ENCODE measurements around the gene PCDHGA10.
"Not testable (repeated sequence)": the region's sequence is repeated elsewhere in the genome, so short reads cannot be mapped to it uniquely, and the experiment has no call there.

Gene PCDHGA10

GRCh38 chr5:141409598-141410306 lies 3.0 kb upstream of the PCDHGA10 start:
- Histone ChIP-seq H3K27ac (ENCODE audit: low read depth, low read length) (no peak overlapping the region), H2AK5ac (ENCODE audit: low read length) (no peak overlapping the region), H2AFZ (ENCODE audit: insufficient read depth, low read length, poor library complexity) (no peak overlapping the region), H3K79me2 (ENCODE audit: control insufficient read depth, insufficient read depth, low read length, poor library complexity) (no peaks in the 10 kb centered on the region), H4K12ac (ENCODE audit: low read depth, low read length) (no peak overlapping the region), H3K4me2 (ENCODE audit: low read length) (no peak overlapping the region), H2BK12ac (ENCODE audit: low read length) (no peak overlapping the region), H3K4me1 (ENCODE audit: control insufficient read depth in 1 of 2, insufficient read depth in 2 of 2, low read length in 2 of 2) (peaks cover 3 to 4% of the 10 kb centered on the region in 2 experiments), H2BK5ac (ENCODE audit: low read depth, low read length, poor library complexity) (no peak overlapping the region), H4K91ac (ENCODE audit: low read depth, low read length) (no peak overlapping the region), H3K14ac (ENCODE audit: low read length) (no peak overlapping the region), H2BK120ac (ENCODE audit: insufficient read depth, low read length, poor library complexity) (no peak overlapping the region), H3K9ac (ENCODE audit: low read length) (no peak overlapping the region), H4K8ac (ENCODE audit: low read depth, low read length) (no peak overlapping the region), H3K27me3 (ENCODE audit: insufficient read depth, low read length) (no peaks in the 10 kb centered on the region), H3K18ac (ENCODE audit: low read length) (no peak overlapping the region), H3K4ac (ENCODE audit: low read depth, low read length) (no peak overlapping the region), H3K36me3 (ENCODE audit: control insufficient read depth in 1 of 2, insufficient read depth in 2 of 2, low read length in 2 of 2) (peaks cover 16 to 18% of the 10 kb centered on the region in 2 experiments), H3K9me3 (ENCODE audit: insufficient read depth, low read depth, low read length) (peaks cover 23% of the 10 kb centered on the region), H3K23ac (ENCODE audit: low read length) (no peak overlapping the region), H3K4me3 (ENCODE audit: low read depth, low read length) (peak overlapping the region; percentile 7), H3K79me1 (ENCODE audit: low read length) (no peaks in the 10 kb centered on the region)
- no CpG with 5 or more reads among the region's 64 CpGs for WGBS (ENCODE audit: extremely low coverage, insufficient coverage, insufficient read length)
- no peak for DNase-seq

DNA sequence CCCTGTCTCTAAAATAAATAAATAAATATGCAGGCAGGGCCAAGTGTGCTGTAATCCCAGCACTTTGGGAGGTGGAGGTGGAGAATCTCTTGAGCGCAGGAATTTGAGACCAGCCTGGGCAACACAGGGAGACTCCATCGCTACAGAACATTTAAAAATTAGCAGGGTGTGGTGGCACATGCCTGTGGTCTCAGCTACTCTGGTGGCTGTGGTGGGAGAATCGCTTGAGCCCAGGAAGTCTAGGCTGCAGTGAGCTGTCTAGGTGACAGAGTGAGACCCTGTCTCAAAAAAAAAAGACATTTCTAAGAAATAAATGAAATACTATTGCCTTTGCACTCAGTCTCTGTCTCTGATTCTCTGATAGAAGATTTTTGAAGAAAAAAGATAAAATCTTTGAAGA lies 1.2 kb upstream of the PCDHGA10 start:
- Histone ChIP-seq H3K79me1 (ENCODE audit: low read length) (no peaks in the 10 kb centered on the region), H2BK120ac (ENCODE audit: insufficient read depth, low read length, poor library complexity) (no peak overlapping the region), H4K12ac (ENCODE audit: low read depth, low read length) (no peak overlapping the region), H3K23ac (ENCODE audit: low read length) (no peak overlapping the region), H3K4me3 (ENCODE audit: low read depth, low read length) (no peak overlapping the region), H3K27me3 (ENCODE audit: insufficient read depth, low read length) (no peaks in the 10 kb centered on the region), H2AK5ac (ENCODE audit: low read length) (no peak overlapping the region), H3K79me2 (ENCODE audit: control insufficient read depth, insufficient read depth, low read length, poor library complexity) (no peaks in the 10 kb centered on the region), H3K4me2 (ENCODE audit: low read length) (no peak overlapping the region), H3K4me1 (ENCODE audit: control insufficient read depth in 1 of 2, insufficient read depth in 2 of 2, low read length in 2 of 2) (peaks cover 3 to 4% of the 10 kb centered on the region in 2 experiments), H3K18ac (ENCODE audit: low read length) (no peak overlapping the region), H3K9ac (ENCODE audit: low read length) (no peak overlapping the region), H3K4ac (ENCODE audit: low read depth, low read length) (no peak overlapping the region), H4K8ac (ENCODE audit: low read depth, low read length) (no peak overlapping the region), H3K36me3 (ENCODE audit: control insufficient read depth in 1 of 2, insufficient read depth in 2 of 2, low read length in 2 of 2) (peaks cover 16 to 20% of the 10 kb centered on the region in 2 experiments), H3K14ac (ENCODE audit: low read length) (no peak overlapping the region), H2BK5ac (ENCODE audit: low read depth, low read length, poor library complexity) (no peak overlapping the region), H2AFZ (ENCODE audit: insufficient read depth, low read length, poor library complexity) (no peak overlapping the region), H3K9me3 (ENCODE audit: insufficient read depth, low read depth, low read length) (peaks cover 20% of the 10 kb centered on the region), H3K27ac (ENCODE audit: low read depth, low read length) (no peak overlapping the region), H4K91ac (ENCODE audit: low read depth, low read length) (no peak overlapping the region), H2BK12ac (ENCODE audit: low read length) (no peak overlapping the region)
- WGBS (ENCODE audit: extremely low coverage, insufficient coverage, insufficient read length) = no CpG with 5 or more reads among the region's 3 CpGs
- no peak for DNase-seq

GRCh38 chr5:141413540-141414069 lies 818 bp downstream of the PCDHGA10 start:
- Histone ChIP-seq H3K27ac (ENCODE audit: low read depth, low read length) (no peak overlapping the region), H3K4ac (ENCODE audit: low read depth, low read length) (no peak overlapping the region), H3K4me3 (ENCODE audit: low read depth, low read length) (peak overlapping the region; percentile 70), H2AK5ac (ENCODE audit: low read length) (no peak overlapping the region), H3K4me2 (ENCODE audit: low read length) (peak overlapping the region; percentile 62), H2AFZ (ENCODE audit: insufficient read depth, low read length, poor library complexity) (no peak overlapping the region), H2BK12ac (ENCODE audit: low read length) (no peak overlapping the region), H4K91ac (ENCODE audit: low read depth, low read length) (no peak overlapping the region), H3K14ac (ENCODE audit: low read length) (no peak overlapping the region), H3K9me3 (ENCODE audit: insufficient read depth, low read depth, low read length) (peaks cover 24% of the 10 kb centered on the region), H3K9ac (ENCODE audit: low read length) (no peak overlapping the region), H2BK120ac (ENCODE audit: insufficient read depth, low read length, poor library complexity) (no peak overlapping the region), H3K79me1 (ENCODE audit: low read length) (peaks cover 5% of the 10 kb centered on the region), H3K27me3 (ENCODE audit: insufficient read depth, low read length) (no peaks in the 10 kb centered on the region), H3K4me1 (ENCODE audit: control insufficient read depth in 1 of 2, insufficient read depth in 2 of 2, low read length in 2 of 2) (peaks cover 6 to 8% of the 10 kb centered on the region in 2 experiments), H4K12ac (ENCODE audit: low read depth, low read length) (no peak overlapping the region), H4K8ac (ENCODE audit: low read depth, low read length) (no peak overlapping the region), H3K23ac (ENCODE audit: low read length) (no peak overlapping the region), H3K18ac (ENCODE audit: low read length) (no peak overlapping the region), H3K79me2 (ENCODE audit: control insufficient read depth, insufficient read depth, low read length, poor library complexity) (no peaks in the 10 kb centered on the region), H2BK5ac (ENCODE audit: low read depth, low read length, poor library complexity) (no peak overlapping the region), H3K36me3 (ENCODE audit: control insufficient read depth in 1 of 2, insufficient read depth in 2 of 2, low read length in 2 of 2) (peaks cover 16 to 23% of the 10 kb centered on the region in 2 experiments)
- WGBS (ENCODE audit: extremely low coverage, insufficient coverage, insufficient read length) = no CpG with 5 or more reads among the region's 25 CpGs
- DNase-seq = no peak

- not testable (repeated sequence) for H3K4ac ChIP-seq (ENCODE audit: low read depth, low read length); H3K4me2 ChIP-seq (ENCODE audit: low read length); H3K79me2 ChIP-seq (ENCODE audit: control insufficient read depth, insufficient read depth, low read length, poor library complexity); H3K14ac ChIP-seq (ENCODE audit: low read length); H3K4me3 ChIP-seq (ENCODE audit: low read depth, low read length); H3K18ac ChIP-seq (ENCODE audit: low read length); H4K91ac ChIP-seq (ENCODE audit: low read depth, low read length); H4K12ac ChIP-seq (ENCODE audit: low read depth, low read length); H3K79me1 ChIP-seq (ENCODE audit: low read length); H3K27me3 ChIP-seq (ENCODE audit: insufficient read depth, low read length); H3K23ac ChIP-seq (ENCODE audit: low read length); H2BK12ac ChIP-seq (ENCODE audit: low read length); H2BK5ac ChIP-seq (ENCODE audit: low read depth, low read length, poor library complexity); DNase-seq; H2AFZ ChIP-seq (ENCODE audit: insufficient read depth, low read length, poor library complexity); H3K9ac ChIP-seq (ENCODE audit: low read length); H3K27ac ChIP-seq (ENCODE audit: low read depth, low read length); H2BK120ac ChIP-seq (ENCODE audit: insufficient read depth, low read length, poor library complexity); H4K8ac ChIP-seq (ENCODE audit: low read depth, low read length); H2AK5ac ChIP-seq (ENCODE audit: low read length); H3K4me1 ChIP-seq (ENCODE audit: control insufficient read depth in 1 of 2, insufficient read depth in 2 of 2, low read length in 2 of 2)
- Histone ChIP-seq H3K9me3 (ENCODE audit: insufficient read depth, low read depth, low read length) (peaks cover 27% of the 10 kb centered on the region), H3K36me3 (ENCODE audit: control insufficient read depth in 1 of 2, insufficient read depth in 2 of 2, low read length in 2 of 2) (peaks cover 23 to 27% of the 10 kb centered on the region in 2 experiments)
- WGBS (ENCODE audit: extremely low coverage, insufficient coverage, insufficient read length) = no CpG with 5 or more reads among the region's 46 CpGs
Measured at GRCh38 chr5:141414548-141415274, 1.9 kb downstream of the PCDHGA10 start.
